Measurements from ENCODE around the gene HEMGN. TPM values are rescaled to one million over a fixed set of nuclear protein-coding genes. Genes with fewer than 3 reads are reported as not detected.
A peak's percentile ranks its signal among the peaks of the same experiment; 100 is the strongest.

The HEMGN gene
- total and polyA plus RNA-seq, 2 of the 13 experiments (the other 11 are each of a cell fraction or from before 2014, with no cell fraction given): not detected

- BruUV-seq (replicated peaks): no TSS peak
- in situ Hi-C loops (cut with HindIII; ENCODE audit: extremely low pct_ligation_motif_present, low pct_unique_long_range_greater_than_20kb): no loop called here
- no peak overlapping the region for H2AFZ ChIP-seq (ENCODE audit: low read length)
- H3K9ac ChIP-seq (ENCODE audit: insufficient read depth, low read depth, low read length): no peak overlapping the region
- H4K20me1 ChIP-seq (ENCODE audit: insufficient read depth, low read length): no peaks in the 10 kb centered on the region
- ATAC-seq (peak; percentile 29; the same call in 1 of the 3 replicates), DNase-seq (ENCODE audit: low spot score) (no peak), FAIRE-seq (no peak)
- no peaks in the 10 kb centered on the region for H3K9me3 ChIP-seq (ENCODE audit: low read length)
- no peak overlapping the region for H3K4me3 ChIP-seq (replicated peaks in 1 of 3; ENCODE audit: insufficient read depth in 1 of 3, low read depth in 2 of 3, low read length in 3 of 3)
- no peak overlapping the region for H3K4me2 ChIP-seq (ENCODE audit: low read depth, low read length)
- WGBS (ENCODE audit: low lambda C conversion rate): 6% methylated on average over 4 of the region's 4 CpGs
- ChIA-PET POLR2A (interaction anchor here (1.0 kb wide), 1 partner anchor 21 kb away, joined by 4 read pairs; the partner anchor contains the start of gene ANP32B), CTCF (ENCODE audit: low intra/inter-chr PET ratio, low total read pairs) (no interaction called here)
- H3K4me1 ChIP-seq (ENCODE audit: insufficient read depth, low read length): no peaks in the 10 kb centered on the region
- H3K27ac ChIP-seq (ENCODE audit: extremely low read length, insufficient read depth, low read length): no peak overlapping the region
- intact Hi-C loops (cut with micrococcal nuclease; ENCODE audit: unreplicated experiment): no loop called here
- H3K79me2 ChIP-seq (ENCODE audit: insufficient read depth, low read length): no peaks in the 10 kb centered on the region
- no peaks in the 10 kb centered on the region for H3K36me3 ChIP-seq (replicated peaks in 1 of 2; ENCODE audit: control insufficient read depth in 1 of 2, insufficient read depth in 2 of 2, low read length in 2 of 2)
- no peak for TF ChIP-seq ZNF776 (CRISPR knock-in tag; IDR thresholded peaks at IDR 0.05)
- no peak for TF ChIP-seq TFDP2 (CRISPR knock-in tag; IDR thresholded peaks at IDR 0.05)
- TF ChIP-seq POLR2A (IDR thresholded peaks at IDR 0.05; ENCODE audit: insufficient read depth in 1 of 2, low read depth in 2 of 2, low read length in 2 of 2): no peak
- TF ChIP-seq ZNF512 (CRISPR knock-in tag; IDR thresholded peaks at IDR 0.05): no peak
- no peak for TF ChIP-seq ZNF598 (CRISPR knock-in tag; IDR thresholded peaks at IDR 0.05; ENCODE audit: borderline replicate concordance)
- TF ChIP-seq GLMP (CRISPR knock-in tag; IDR thresholded peaks at IDR 0.05; ENCODE audit: borderline replicate concordance): no peak
- TF ChIP-seq SP5 (CRISPR knock-in tag; IDR thresholded peaks at IDR 0.05; ENCODE audit: borderline replicate concordance, low read depth): no peak
- TF ChIP-seq KMT2A (CRISPR knock-in tag; IDR thresholded peaks at IDR 0.05): no peak
- TF ChIP-seq EHMT2 (IDR thresholded peaks at IDR 0.05; ENCODE audit: borderline replicate concordance, low read depth, low read length): no peak
- no peak for TF ChIP-seq ATF2 (CRISPR knock-in tag; IDR thresholded peaks at IDR 0.05)
- TF ChIP-seq KAT8 (CRISPR knock-in tag; IDR thresholded peaks at IDR 0.05): no peak
- no peak for TF ChIP-seq ARID4A (CRISPR knock-in tag; IDR thresholded peaks at IDR 0.05; ENCODE audit: borderline replicate concordance)
- H3K27me3 ChIP-seq (ENCODE audit: control insufficient read depth in 1 of 2, insufficient read depth in 2 of 2, low read length in 2 of 2): peaks cover 0 to 26% of the 10 kb centered on the region in 2 experiments; a peak in 2 of 5 replicates
Measured at GRCh38 chr9:97962136-97962535, 24.2 kb upstream of the HEMGN start.
